OCI-LY7 (cell line): Measurements from ENCODE around the gene UMAD1. TPM values are rescaled to one million over a fixed set of nuclear protein-coding genes. Genes with fewer than 3 reads are reported as not detected.

ENCODE experiments used
- BruUV-seq: library from RNA; stranded (reverse); fragments of 400-500 nt; replicated peaks from 2 replicates; lab custom pipeline; 2021; lab: Mats Ljungman, UMichigan
- CTCF ChIA-PET: fragments of 300-600 bp; sonication (Branson Sonifier 250); formaldehyde crosslinking; loops from one replicate; lab custom pipeline; 2022; ENCODE audit warnings: antibody characterized with exemption; ENCODE audit not compliant: unreplicated experiment; lab: Charles Lee
- POLR2A ChIA-PET: fragments of 300-600 bp; sonication (Branson Sonifier 250); formaldehyde crosslinking; loops from one replicate; lab custom pipeline; 2022; ENCODE audit warnings: antibody characterized with exemption; lab: Charles Lee
- DNase-seq: peaks from one replicate; pipeline ENCODE4 v3.0.0-alpha.2; 2015; ENCODE audit warnings: low spot score
- H2AFZ ChIP-seq: fragments of 200-600 bp; sonication (generic), shearing (Covaris generic); 2 replicates; pipeline ENCODE4 v1.6.1; 2014; ENCODE audit warnings: mild to moderate bottlenecking, antibody characterized with exemption, low read length, moderate library complexity
- H3K27ac ChIP-seq: fragments of 200-600 bp; sonication (generic); 2 replicates; pipeline ENCODE4 v1.5.1; 2014; ENCODE audit warnings: mixed run types, low read depth, mild to moderate bottlenecking, moderate library complexity, low read length, inconsistent platforms; ENCODE audit not compliant: poor library complexity, severe bottlenecking
- H3K36me3 ChIP-seq: fragments of 200-600 bp; sonication (generic); 2 replicates; pipeline ENCODE4 v1.6.1; 2014; ENCODE audit warnings: mild to moderate bottlenecking, antibody characterized with exemption, low read length, moderate library complexity, mixed read lengths; ENCODE audit not compliant: insufficient read depth
- H3K4me1 ChIP-seq: fragments of 200-600 bp; sonication (generic); 2 replicates; pipeline ENCODE4 v1.5.1; 2014; ENCODE audit warnings: mild to moderate bottlenecking, low read length; ENCODE audit not compliant: insufficient read depth, poor library complexity, severe bottlenecking
- H3K4me2 ChIP-seq: fragments of 200-600 bp; sonication (generic); 2 replicates; pipeline ENCODE4 v1.6.1; 2014; ENCODE audit warnings: mild to moderate bottlenecking, low read length
- H3K4me3 ChIP-seq: fragments of 200-600 bp; sonication (generic); 2 replicates; pipeline ENCODE4 v1.5.1; 2014; ENCODE audit warnings: mild to moderate bottlenecking, low read depth, low read length; ENCODE audit not compliant: poor library complexity, severe bottlenecking
- H3K79me2 ChIP-seq: fragments of 200-600 bp; sonication (generic); 2 replicates; pipeline ENCODE4 v1.6.1; 2016; ENCODE audit warnings: low read depth, mild to moderate bottlenecking, low read length, moderate library complexity, mixed read lengths; ENCODE audit not compliant: insufficient read depth
- H3K9me2 ChIP-seq: fragments of 200-600 bp; sonication (generic); 2 replicates; pipeline ENCODE4 v1.6.1; 2016; ENCODE audit warnings: mild to moderate bottlenecking, low read length, mixed read lengths; ENCODE audit not compliant: insufficient read depth
- H3K9me3 ChIP-seq: fragments of 200-600 bp; sonication (generic); 2 replicates; pipeline ENCODE4 v1.6.1; 2014; ENCODE audit warnings: mild to moderate bottlenecking, mixed run types, low read length, mixed read lengths
- H4K20me1 ChIP-seq: fragments of 200-600 bp; sonication (generic); 2 replicates; pipeline ENCODE4 v1.6.1; 2014; ENCODE audit warnings: mild to moderate bottlenecking, antibody characterized with exemption, low read length, moderate library complexity, mixed read lengths; ENCODE audit not compliant: insufficient read depth
- EZH2phosphoT487 ChIP-seq: fragments of 200-600 bp; sonication (generic); IDR thresholded peaks from 2 replicates; pipeline ENCODE4 v1.6.1; 2018; ENCODE audit warnings: low read depth, borderline replicate concordance, mild to moderate bottlenecking, mixed run types, antibody characterized with exemption, low read length, moderate library complexity, mixed read lengths
- intact Hi-C: fragments of 100-400 bp; cut with micrococcal nuclease; formaldehyde crosslinking; loops from one replicate; pipeline ENCODE4 v1.10.0; 2022; ENCODE audit not compliant: unreplicated experiment
- total RNA-seq, 2 experiments: library from RNA; depleted of rRNA in 1 of 2; stranded (reverse); fragments of >200 nt in 1 of 2; shearing (Covaris generic) in 1 of 2; gene quantifications; 2 replicates each; pipeline ENCODE4 v1.2.3, GENCODE V29; 2014 to 2022
- TF ChIP-seq, protein P1 (sequence below): fragments of 200-600 bp; sonication (generic); conservative IDR thresholded peaks from 2 replicates; pipeline ENCODE4 v1.5.1; 2014; ENCODE audit warnings: mild to moderate bottlenecking, antibody characterized with exemption, low read length, moderate library complexity, mixed read lengths

The UMAD1 gene
- total RNA-seq, 2 experiments from 2014 or later: 8.7 to 15.2 TPM

- Histone ChIP-seq H3K4me1 (no peaks in the 10 kb centered on the region), H3K4me3 (no peak overlapping the region), H3K4me2 (no peak overlapping the region), H2AFZ (no peak overlapping the region), H3K9me2 (no peaks in the 10 kb centered on the region), H3K9me3 (no peaks in the 10 kb centered on the region), H4K20me1 (no peaks in the 10 kb centered on the region), H3K79me2 (no peaks in the 10 kb centered on the region), H3K36me3 (peaks cover 29% of the 10 kb centered on the region), H3K27ac (no peak overlapping the region)
- ChIA-PET POLR2A (interaction anchor here (0.6 to 1.3 kb wide), 4 partner anchors 10 to 1954 kb away, joined by 3 to 4 read pairs (median 3); no protein-coding TSS in a partner anchor), CTCF (no interaction called here)
- TF ChIP-seq EZH2phosphoT487: no peak
- TF ChIP-seq, protein P1, sequence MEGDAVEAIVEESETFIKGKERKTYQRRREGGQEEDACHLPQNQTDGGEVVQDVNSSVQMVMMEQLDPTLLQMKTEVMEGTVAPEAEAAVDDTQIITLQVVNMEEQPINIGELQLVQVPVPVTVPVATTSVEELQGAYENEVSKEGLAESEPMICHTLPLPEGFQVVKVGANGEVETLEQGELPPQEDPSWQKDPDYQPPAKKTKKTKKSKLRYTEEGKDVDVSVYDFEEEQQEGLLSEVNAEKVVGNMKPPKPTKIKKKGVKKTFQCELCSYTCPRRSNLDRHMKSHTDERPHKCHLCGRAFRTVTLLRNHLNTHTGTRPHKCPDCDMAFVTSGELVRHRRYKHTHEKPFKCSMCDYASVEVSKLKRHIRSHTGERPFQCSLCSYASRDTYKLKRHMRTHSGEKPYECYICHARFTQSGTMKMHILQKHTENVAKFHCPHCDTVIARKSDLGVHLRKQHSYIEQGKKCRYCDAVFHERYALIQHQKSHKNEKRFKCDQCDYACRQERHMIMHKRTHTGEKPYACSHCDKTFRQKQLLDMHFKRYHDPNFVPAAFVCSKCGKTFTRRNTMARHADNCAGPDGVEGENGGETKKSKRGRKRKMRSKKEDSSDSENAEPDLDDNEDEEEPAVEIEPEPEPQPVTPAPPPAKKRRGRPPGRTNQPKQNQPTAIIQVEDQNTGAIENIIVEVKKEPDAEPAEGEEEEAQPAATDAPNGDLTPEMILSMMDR: no peak
- DNase-seq: no peak
- no TSS peak for BruUV-seq
- intact Hi-C loops: loop anchor here (5.0 kb wide), 2 partner anchors 166 to 701 kb away; no protein-coding TSS in a partner anchor
Measured at GRCh38 chr7:7596176-7596575, 44.4 kb upstream of the UMAD1 start.

- no peak for DNase-seq
- ChIA-PET CTCF (no interaction called here), POLR2A (interaction anchor here (0.6 to 0.7 kb wide), 2 partner anchors 35 to 109 kb away, joined by 3 read pairs; no protein-coding TSS in a partner anchor)
- H3K4me3 ChIP-seq: no peak overlapping the region
- no peaks in the 10 kb centered on the region for H4K20me1 ChIP-seq
- H3K79me2 ChIP-seq: no peaks in the 10 kb centered on the region
- no peaks in the 10 kb centered on the region for H3K9me3 ChIP-seq
- H2AFZ ChIP-seq: no peak overlapping the region
- H3K36me3 ChIP-seq: no peaks in the 10 kb centered on the region
- TF ChIP-seq EZH2phosphoT487: no peak
- TF ChIP-seq, protein P1: no peak
- H3K9me2 ChIP-seq: no peaks in the 10 kb centered on the region
- no peak overlapping the region for H3K4me2 ChIP-seq
- H3K27ac ChIP-seq: no peak overlapping the region
- intact Hi-C loops: no loop called here
- H3K4me1 ChIP-seq: no peaks in the 10 kb centered on the region
- BruUV-seq: no TSS peak
Measured at GRCh38 chr7:7607010-7607409, 33.5 kb upstream of the UMAD1 start.

DNA sequence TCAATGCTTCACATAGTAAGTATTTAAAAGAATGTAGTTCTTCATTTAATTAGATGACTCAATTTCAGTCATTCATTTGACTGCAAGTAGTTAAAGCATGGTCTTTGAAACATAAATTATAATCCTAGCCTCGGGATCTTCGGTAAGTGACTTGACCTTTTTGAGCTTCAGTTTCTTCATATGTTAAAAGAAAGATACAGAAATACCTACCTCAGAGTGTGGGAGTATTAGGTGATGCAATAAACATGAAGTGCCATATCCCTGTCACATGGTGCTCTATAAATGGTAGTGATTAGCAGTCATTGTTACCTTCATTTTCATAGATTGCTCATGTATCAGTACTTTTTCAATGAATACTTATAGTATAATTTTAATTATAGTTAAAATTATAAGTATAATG lies 31.2 kb upstream of the UMAD1 start:
- Histone ChIP-seq H3K9me3 (no peaks in the 10 kb centered on the region), H3K9me2 (no peaks in the 10 kb centered on the region), H3K4me2 (no peak overlapping the region), H3K36me3 (no peaks in the 10 kb centered on the region), H3K79me2 (no peaks in the 10 kb centered on the region), H3K4me1 (no peaks in the 10 kb centered on the region), H3K27ac (no peak overlapping the region), H2AFZ (no peak overlapping the region), H3K4me3 (no peak overlapping the region), H4K20me1 (no peaks in the 10 kb centered on the region)
- ChIA-PET POLR2A (interaction anchor here (0.6 to 0.7 kb wide), 2 partner anchors 16 to 27 kb away, joined by 3 read pairs; no protein-coding TSS in a partner anchor), CTCF (no interaction called here)
- DNase-seq: no peak
- no TSS peak for BruUV-seq
- TF ChIP-seq, protein P1: no peak
- no peak for TF ChIP-seq EZH2phosphoT487
- intact Hi-C loops: no loop called here
